ENCODE results near the gene HSD17B1. TPM values are rescaled to one million over a fixed set of nuclear protein-coding genes. Genes with fewer than 3 reads are reported as not detected.

Gene HSD17B1
- total RNA-seq, 1 donor from 2014 or later: 4.1 TPM

DNA sequence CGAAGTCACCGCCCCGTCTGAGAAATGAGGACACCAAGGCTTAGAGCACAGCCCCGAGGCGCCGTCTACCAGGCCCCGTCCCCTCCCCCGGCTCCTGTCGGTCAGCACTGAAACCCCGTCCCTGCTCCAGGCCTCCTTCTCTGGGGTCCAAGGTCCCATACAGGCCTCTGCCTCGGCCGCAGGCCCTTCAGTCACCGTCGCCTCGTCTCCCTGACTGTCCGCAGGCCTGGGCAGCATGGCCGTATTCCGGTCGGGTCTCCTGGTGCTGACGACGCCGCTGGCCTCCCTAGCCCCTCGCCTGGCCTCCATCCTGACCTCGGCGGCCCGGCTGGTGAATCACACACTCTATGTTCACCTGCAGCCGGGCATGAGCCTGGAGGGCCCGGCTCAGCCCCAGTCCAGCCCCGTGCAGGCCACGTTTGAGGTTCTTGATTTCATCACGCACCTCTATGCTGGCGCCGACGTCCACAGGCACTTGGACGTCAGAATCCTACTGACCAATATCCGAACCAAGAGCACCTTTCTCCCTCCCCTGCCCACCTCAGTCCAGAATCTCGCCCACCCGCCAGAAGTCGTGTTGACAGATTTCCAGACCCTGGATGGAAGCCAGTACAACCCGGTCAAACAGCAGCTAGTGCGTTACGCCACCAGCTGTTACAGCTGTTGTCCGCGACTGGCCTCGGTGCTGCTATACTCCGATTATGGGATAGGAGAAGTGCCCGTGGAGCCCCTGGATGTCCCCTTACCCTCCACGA, 9.8 kb downstream of the HSD17B1 start:
- H3K27ac Mint-ChIP-seq (ENCODE audit: unreplicated experiment): peak overlapping the region; percentile 92
- H3K27me3 Mint-ChIP-seq (ENCODE audit: unreplicated experiment): peaks cover 9% of the 10 kb centered on the region
- peaks cover 10% of the 10 kb centered on the region for H3K4me1 Mint-ChIP-seq (ENCODE audit: low read depth, unreplicated experiment)
- peaks cover 6% of the 10 kb centered on the region for H3K9me3 Mint-ChIP-seq (ENCODE audit: unreplicated experiment)
- H3K4me3 Mint-ChIP-seq (ENCODE audit: unreplicated experiment): peak overlapping the region; percentile 95
- no peaks in the 10 kb centered on the region for H3K36me3 Mint-ChIP-seq (ENCODE audit: unreplicated experiment)
- TF ChIP-seq, protein P1, sequence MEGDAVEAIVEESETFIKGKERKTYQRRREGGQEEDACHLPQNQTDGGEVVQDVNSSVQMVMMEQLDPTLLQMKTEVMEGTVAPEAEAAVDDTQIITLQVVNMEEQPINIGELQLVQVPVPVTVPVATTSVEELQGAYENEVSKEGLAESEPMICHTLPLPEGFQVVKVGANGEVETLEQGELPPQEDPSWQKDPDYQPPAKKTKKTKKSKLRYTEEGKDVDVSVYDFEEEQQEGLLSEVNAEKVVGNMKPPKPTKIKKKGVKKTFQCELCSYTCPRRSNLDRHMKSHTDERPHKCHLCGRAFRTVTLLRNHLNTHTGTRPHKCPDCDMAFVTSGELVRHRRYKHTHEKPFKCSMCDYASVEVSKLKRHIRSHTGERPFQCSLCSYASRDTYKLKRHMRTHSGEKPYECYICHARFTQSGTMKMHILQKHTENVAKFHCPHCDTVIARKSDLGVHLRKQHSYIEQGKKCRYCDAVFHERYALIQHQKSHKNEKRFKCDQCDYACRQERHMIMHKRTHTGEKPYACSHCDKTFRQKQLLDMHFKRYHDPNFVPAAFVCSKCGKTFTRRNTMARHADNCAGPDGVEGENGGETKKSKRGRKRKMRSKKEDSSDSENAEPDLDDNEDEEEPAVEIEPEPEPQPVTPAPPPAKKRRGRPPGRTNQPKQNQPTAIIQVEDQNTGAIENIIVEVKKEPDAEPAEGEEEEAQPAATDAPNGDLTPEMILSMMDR (IDR thresholded peaks at IDR 0.05; ENCODE audit: partially characterized antibody, unreplicated experiment): no peak
- DNase-seq: peak; percentile 35

DNA sequence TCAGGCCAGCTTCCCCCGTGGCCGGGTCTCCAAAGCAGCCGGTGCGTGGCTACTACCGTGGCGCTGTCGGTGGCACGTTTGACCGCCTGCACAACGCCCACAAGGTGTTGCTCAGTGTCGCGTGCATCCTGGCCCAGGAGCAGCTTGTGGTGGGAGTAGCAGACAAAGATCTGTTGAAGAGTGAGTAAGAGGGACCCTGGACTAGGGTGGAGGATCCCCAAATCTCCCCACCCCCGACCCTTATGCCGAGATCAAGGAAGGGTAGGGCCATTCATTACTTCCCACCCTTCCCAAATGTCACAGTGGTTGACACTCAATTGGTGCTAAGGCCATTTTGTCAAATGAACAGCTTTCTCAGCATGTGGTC, 10.4 kb downstream of the HSD17B1 start:
- H3K9me3 Mint-ChIP-seq (ENCODE audit: unreplicated experiment): peaks cover 6% of the 10 kb centered on the region
- peak overlapping the region; percentile 95 for H3K4me3 Mint-ChIP-seq (ENCODE audit: unreplicated experiment)
- no peaks in the 10 kb centered on the region for H3K36me3 Mint-ChIP-seq (ENCODE audit: unreplicated experiment)
- H3K27me3 Mint-ChIP-seq (ENCODE audit: unreplicated experiment): peaks cover 12% of the 10 kb centered on the region
- peaks cover 13% of the 10 kb centered on the region for H3K4me1 Mint-ChIP-seq (ENCODE audit: low read depth, unreplicated experiment)
- TF ChIP-seq, protein P1 (IDR thresholded peaks at IDR 0.05; ENCODE audit: partially characterized antibody, unreplicated experiment): no peak
- peak overlapping the region; percentile 8 for H3K27ac Mint-ChIP-seq (ENCODE audit: unreplicated experiment)
- no peak for DNase-seq

DNA sequence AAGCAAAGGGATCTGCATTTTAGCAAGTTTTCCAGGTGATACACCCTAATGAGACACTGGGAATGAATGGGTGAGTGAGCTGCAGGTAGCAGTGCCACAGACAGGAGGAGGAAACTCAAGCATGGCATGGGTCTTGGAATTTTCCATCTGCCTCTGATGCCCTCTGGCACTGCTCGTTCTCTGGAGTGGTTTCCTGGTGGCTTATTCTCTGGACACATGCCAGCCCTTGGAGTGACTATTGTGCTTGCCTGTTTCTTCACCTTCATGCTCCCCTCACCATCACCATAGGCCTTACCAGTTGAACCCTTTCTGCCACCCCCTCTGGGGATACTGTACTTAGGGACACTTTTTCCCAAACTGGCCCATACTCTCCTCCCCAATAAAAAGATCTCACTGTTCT, 10.8 kb downstream of the HSD17B1 start:
- Mint-ChIP-seq H3K36me3 (ENCODE audit: unreplicated experiment) (no peaks in the 10 kb centered on the region), H3K27ac (ENCODE audit: unreplicated experiment) (no peak overlapping the region), H3K4me3 (ENCODE audit: unreplicated experiment) (peak overlapping the region; percentile 68), H3K4me1 (ENCODE audit: low read depth, unreplicated experiment) (peaks cover 13% of the 10 kb centered on the region), H3K27me3 (ENCODE audit: unreplicated experiment) (peaks cover 12% of the 10 kb centered on the region), H3K9me3 (ENCODE audit: unreplicated experiment) (peaks cover 6% of the 10 kb centered on the region)
- TF ChIP-seq, protein P1 (IDR thresholded peaks at IDR 0.05; ENCODE audit: partially characterized antibody, unreplicated experiment): no peak
- no peak for DNase-seq

DNA sequence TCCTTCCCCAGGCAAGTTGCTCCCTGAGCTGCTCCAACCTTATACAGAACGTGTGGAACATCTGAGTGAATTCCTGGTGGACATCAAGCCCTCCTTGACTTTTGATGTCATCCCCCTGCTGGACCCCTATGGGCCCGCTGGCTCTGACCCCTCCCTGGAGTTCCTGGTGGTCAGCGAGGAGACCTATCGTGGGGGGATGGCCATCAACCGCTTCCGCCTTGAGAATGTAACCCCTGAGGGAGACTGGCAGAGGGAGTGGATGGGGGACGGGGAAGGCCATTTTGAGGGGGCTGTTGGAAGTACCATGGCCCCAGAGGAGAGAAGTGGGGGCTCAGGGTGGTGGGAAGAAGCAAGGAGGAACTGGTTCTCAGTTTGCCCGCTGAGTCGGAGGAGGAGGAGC, 11.2 kb downstream of the HSD17B1 start:
- no peaks in the 10 kb centered on the region for H3K36me3 Mint-ChIP-seq (ENCODE audit: unreplicated experiment)
- peaks cover 12% of the 10 kb centered on the region for H3K27me3 Mint-ChIP-seq (ENCODE audit: unreplicated experiment)
- no peak overlapping the region for H3K27ac Mint-ChIP-seq (ENCODE audit: unreplicated experiment)
- no peak for DNase-seq
- TF ChIP-seq, protein P1 (IDR thresholded peaks at IDR 0.05; ENCODE audit: partially characterized antibody, unreplicated experiment): no peak
- peaks cover 10% of the 10 kb centered on the region for H3K9me3 Mint-ChIP-seq (ENCODE audit: unreplicated experiment)
- H3K4me3 Mint-ChIP-seq (ENCODE audit: unreplicated experiment): peak overlapping the region; percentile 68
- peaks cover 13% of the 10 kb centered on the region for H3K4me1 Mint-ChIP-seq (ENCODE audit: low read depth, unreplicated experiment)

DNA sequence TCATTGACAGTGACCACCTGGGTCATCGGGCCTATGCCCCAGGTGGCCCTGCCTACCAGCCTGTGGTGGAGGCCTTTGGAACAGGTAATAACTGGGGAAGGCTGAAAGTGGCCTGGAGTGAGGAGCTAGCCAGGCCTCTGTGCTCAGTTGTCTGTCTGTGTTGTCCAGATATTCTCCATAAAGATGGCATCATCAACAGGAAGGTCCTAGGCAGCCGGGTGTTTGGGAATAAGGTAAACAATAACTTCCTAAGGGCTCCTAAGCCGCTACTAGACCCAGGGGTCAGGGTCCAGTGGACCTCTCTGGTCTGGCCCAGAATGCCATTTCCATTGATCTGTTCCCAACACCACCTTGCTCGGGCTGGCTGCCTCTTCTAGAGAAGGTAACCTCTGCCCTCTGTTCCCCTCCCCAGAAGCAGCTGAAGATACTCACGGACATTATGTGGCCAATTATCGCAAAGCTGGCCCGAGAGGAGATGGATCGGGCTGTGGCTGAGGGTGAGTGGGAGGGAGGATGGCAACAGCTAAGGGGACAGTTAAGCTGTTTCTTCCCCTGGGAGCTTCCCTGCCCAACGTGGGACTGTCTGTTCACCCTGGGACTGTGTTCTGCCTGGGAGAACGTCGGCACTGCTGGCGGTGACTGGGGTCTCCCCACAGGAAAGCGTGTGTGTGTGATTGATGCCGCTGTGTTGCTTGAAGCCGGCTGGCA, 12.2 kb downstream of the HSD17B1 start:
- no peaks in the 10 kb centered on the region for H3K36me3 Mint-ChIP-seq (ENCODE audit: unreplicated experiment)
- peaks cover 12% of the 10 kb centered on the region for H3K27me3 Mint-ChIP-seq (ENCODE audit: unreplicated experiment)
- H3K4me3 Mint-ChIP-seq (ENCODE audit: unreplicated experiment): no peak overlapping the region
- TF ChIP-seq, protein P1 (IDR thresholded peaks at IDR 0.05; ENCODE audit: partially characterized antibody, unreplicated experiment): no peak
- peaks cover 8% of the 10 kb centered on the region for H3K9me3 Mint-ChIP-seq (ENCODE audit: unreplicated experiment)
- H3K27ac Mint-ChIP-seq (ENCODE audit: unreplicated experiment): no peak overlapping the region
- peaks cover 10% of the 10 kb centered on the region for H3K4me1 Mint-ChIP-seq (ENCODE audit: low read depth, unreplicated experiment)
- no peak for DNase-seq

Data from glutamatergic neuron (in vitro differentiated cells).